ENCODE data around the gene CNTROB. TPM values are rescaled to one million over a fixed set of nuclear protein-coding genes. Genes with fewer than 3 reads are reported as not detected.

CNTROB gene
- total RNA-seq, result 10 to 100 TPM; 11.2 to 42.9 TPM

DNA sequence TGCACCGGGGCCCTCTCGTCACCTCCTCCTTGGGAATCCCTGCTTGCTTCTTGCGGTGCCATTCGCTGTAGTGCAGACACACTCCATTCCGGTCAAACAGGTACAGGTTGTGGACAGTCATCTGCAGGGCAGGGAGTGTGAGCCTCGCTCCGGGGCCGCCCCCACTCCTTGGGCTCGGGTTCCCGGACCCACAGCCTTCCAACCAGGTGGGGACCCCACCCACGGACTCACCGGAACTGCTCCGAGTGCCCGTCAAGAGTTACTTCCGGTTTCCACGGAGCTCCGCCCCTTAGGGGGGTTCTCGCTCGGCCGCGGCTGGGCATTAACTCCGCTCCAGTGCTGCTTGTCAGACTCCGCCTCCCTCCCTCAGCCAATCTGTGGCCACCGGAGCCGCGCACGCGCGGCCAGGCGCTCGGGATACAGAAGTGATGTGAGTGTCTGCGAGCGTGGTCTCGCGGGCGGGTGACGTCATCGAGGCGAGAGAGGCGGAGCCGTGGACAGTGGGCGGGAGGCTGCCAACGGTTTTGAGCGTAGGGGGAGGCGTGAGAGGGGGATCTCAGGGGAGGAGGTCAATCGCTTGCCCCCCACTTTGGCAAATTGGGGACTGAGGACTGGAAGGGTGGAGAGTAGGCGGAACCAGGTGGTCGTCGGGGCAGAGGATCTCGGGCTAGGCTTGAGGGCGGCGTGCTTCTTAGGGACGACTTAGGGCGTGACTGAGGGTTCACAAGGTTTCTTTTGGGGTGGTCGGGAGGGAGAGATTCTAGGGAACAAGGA lies at the start of gene CNTROB, which contains the start of gene TRAPPC1:
Gene CNTROB, plus strand, starts transcription at position 498 of the 774 bp plus-strand sequence. CDS start 874 bp downstream, outside the sequence.
Gene TRAPPC1, minus strand, starts transcription at position 238 of the 774 bp plus-strand sequence. Its CDS starts 117 bp downstream, at position 121.
- H3K36me3 ChIP-seq, result peaks cover 10% of the 10 kb centered on the region
- H3K27me3 ChIP-seq (replicated peaks; ENCODE audit: insufficient read depth), result no peaks in the 10 kb centered on the region
- no peaks in the 10 kb centered on the region for H3K9me3 ChIP-seq
- DNase-seq (ENCODE audit: low spot score), result peak; percentile 99
- ATAC-seq (ENCODE audit: insufficient number of reproducible peaks, low FRiP score, low read depth), result peak; percentile 87
- H3K4me3 ChIP-seq, result peak within 1 kb of the TSS; percentile 98
- peak within 1 kb of the TSS; percentile 37 to 72 for H3K27ac ChIP-seq
- TF ChIP-seq, protein P1, sequence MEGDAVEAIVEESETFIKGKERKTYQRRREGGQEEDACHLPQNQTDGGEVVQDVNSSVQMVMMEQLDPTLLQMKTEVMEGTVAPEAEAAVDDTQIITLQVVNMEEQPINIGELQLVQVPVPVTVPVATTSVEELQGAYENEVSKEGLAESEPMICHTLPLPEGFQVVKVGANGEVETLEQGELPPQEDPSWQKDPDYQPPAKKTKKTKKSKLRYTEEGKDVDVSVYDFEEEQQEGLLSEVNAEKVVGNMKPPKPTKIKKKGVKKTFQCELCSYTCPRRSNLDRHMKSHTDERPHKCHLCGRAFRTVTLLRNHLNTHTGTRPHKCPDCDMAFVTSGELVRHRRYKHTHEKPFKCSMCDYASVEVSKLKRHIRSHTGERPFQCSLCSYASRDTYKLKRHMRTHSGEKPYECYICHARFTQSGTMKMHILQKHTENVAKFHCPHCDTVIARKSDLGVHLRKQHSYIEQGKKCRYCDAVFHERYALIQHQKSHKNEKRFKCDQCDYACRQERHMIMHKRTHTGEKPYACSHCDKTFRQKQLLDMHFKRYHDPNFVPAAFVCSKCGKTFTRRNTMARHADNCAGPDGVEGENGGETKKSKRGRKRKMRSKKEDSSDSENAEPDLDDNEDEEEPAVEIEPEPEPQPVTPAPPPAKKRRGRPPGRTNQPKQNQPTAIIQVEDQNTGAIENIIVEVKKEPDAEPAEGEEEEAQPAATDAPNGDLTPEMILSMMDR (IDR thresholded peaks at IDR 0.05), result no peak
- H3K4me1 ChIP-seq (ENCODE audit: control insufficient read depth in 1 of 2, low read depth in 2 of 2), result peaks cover 14 to 28% of the 10 kb centered on the region in 2 donors

DNA sequence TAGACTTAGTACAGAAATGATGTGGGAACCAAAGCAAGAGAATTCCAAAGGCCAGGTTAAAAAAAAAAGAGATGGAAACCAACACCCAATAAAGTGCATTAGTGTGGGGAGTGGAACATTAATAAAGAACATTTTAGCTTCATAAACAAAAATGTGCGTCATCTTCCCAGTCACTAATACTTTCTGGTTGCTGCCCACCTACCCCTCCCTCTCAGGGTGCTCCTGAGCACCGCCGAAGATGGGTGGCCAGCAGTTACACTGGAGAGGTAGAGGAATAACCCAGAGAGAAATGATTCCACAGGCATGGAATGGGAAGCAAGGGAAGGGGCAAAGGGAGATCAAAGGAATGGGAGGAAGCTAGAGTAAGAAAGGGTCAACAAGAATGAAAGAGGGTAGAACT lies 49.4 kb upstream of the CNTROB start:
- ATAC-seq (ENCODE audit: insufficient number of reproducible peaks, low FRiP score, low read depth) (no peak), DNase-seq (ENCODE audit: low spot score) (no peak)
- TF ChIP-seq, protein P1 (IDR thresholded peaks at IDR 0.05), result no peak
- Histone ChIP-seq H3K9me3 (no peaks in the 10 kb centered on the region), H3K27me3 (replicated peaks; ENCODE audit: insufficient read depth) (no peaks in the 10 kb centered on the region), H3K4me3 (no peak overlapping the region), H3K27ac (no peak overlapping the region), H3K4me1 (ENCODE audit: control insufficient read depth in 1 of 2, low read depth in 2 of 2) (peaks cover 12 to 43% of the 10 kb centered on the region in 2 donors), H3K36me3 (no peaks in the 10 kb centered on the region)

- DNase-seq (ENCODE audit: low spot score), result no peak
- Histone ChIP-seq H3K27ac (peak overlapping the region in 1 of 2 donors; percentile 33), H3K9me3 (no peaks in the 10 kb centered on the region), H3K27me3 (replicated peaks; ENCODE audit: insufficient read depth) (no peaks in the 10 kb centered on the region), H3K36me3 (no peaks in the 10 kb centered on the region), H3K4me1 (ENCODE audit: control insufficient read depth in 1 of 2, low read depth in 2 of 2) (peaks cover 23 to 55% of the 10 kb centered on the region in 2 donors), H3K4me3 (peak overlapping the region; percentile 59)
- ATAC-seq (ENCODE audit: insufficient number of reproducible peaks, low FRiP score, low read depth), result no peak
- TF ChIP-seq, protein P1 (IDR thresholded peaks at IDR 0.05), result no peak
These were observed 48.1 kb upstream of the CNTROB start for GRCh38 chr17:7883781-7884386.

DNA sequence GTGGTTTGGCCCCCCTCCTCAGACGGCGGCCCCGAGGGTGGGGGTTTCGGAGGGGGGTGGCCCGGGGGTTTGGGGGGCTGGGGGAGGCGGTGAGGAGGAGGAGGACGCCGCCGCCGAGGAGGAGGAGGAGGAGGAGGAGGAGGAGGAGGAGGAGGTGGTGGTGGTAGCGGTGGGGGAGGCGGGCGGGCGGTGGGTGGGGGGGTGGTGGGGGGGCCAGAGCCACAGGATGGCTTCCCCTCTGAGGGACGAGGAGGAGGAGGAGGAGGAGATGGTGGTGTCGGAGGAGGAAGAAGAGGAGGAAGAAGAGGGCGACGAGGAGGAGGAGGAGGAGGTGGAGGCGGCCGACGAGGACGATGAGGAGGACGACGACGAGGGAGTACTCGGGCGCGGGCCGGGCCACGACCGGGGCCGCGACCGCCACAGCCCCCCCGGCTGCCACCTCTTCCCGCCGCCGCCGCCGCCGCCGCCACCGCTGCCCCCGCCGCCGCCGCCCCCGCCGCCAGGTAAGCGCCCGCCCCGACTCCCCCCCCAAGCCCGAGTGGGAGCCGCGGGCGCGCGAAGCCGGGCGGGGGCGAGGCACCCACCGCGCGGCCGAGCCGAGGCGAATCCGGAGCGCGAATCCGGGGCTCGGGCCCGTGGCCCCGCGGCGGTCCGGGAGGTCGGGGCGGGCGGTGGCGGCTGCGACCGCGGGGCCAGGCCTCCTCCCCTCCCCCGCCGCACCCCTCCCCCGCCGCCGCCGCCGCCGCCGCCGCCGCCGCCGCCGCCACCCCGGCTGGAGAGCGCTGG lies 47.2 kb upstream of the CNTROB start:
- TF ChIP-seq, protein P1 (IDR thresholded peaks at IDR 0.05), result no peak
- DNase-seq (ENCODE audit: low spot score) (no peak), ATAC-seq (ENCODE audit: insufficient number of reproducible peaks, low FRiP score, low read depth) (no peak)
- no peaks in the 10 kb centered on the region for H3K36me3 ChIP-seq
- peaks cover 28 to 63% of the 10 kb centered on the region in 2 donors for H3K4me1 ChIP-seq (ENCODE audit: control insufficient read depth in 1 of 2, low read depth in 2 of 2)
- no peaks in the 10 kb centered on the region for H3K27me3 ChIP-seq (replicated peaks; ENCODE audit: insufficient read depth)
- H3K4me3 ChIP-seq, result peak overlapping the region; percentile 94
- no peaks in the 10 kb centered on the region for H3K9me3 ChIP-seq
- H3K27ac ChIP-seq, result peak overlapping the region in 1 of 2 donors; percentile 91
